Measurements from ENCODE around the gene PPP5C. TPM values are rescaled to one million over a fixed set of nuclear protein-coding genes. Genes with fewer than 3 reads are reported as not detected.

Gene PPP5C
- total and polyA plus RNA-seq, 2 of the 13 experiments (the other 11 are each of a cell fraction or from before 2014, with no cell fraction given) = 41.6 to 67.9 TPM

DNA sequence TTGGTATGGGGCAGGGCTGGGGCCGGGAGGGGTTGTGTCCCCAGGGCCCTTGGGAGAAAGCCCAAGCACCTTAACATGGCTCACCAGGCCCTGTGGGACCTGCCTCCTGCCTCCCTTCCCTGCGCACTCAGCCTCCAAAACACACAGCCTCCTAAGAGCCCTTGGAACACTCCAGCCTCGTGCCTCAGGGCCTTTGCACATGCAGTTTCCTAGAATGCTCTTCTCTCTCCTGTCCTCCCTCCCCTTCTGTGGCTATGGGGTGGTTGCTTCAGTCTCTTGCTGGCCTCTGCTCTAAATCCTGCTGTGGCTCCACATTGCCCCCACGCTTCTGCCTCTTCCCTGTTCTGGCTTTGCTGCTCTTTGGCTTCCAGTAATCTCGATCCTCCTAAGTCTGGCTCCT is 26.3 kb upstream of the PPP5C start:
- Histone ChIP-seq H4K20me1 (ENCODE audit: insufficient read depth, low read length) (no peaks in the 10 kb centered on the region), H3K79me2 (ENCODE audit: insufficient read depth, low read length) (no peaks in the 10 kb centered on the region), H3K36me3 (replicated peaks in 1 of 2; ENCODE audit: control insufficient read depth in 1 of 2, insufficient read depth in 2 of 2, low read length in 2 of 2) (no peaks in the 10 kb centered on the region), H3K27me3 (ENCODE audit: control insufficient read depth in 1 of 2, insufficient read depth in 2 of 2, low read length in 2 of 2) (no peaks in the 10 kb centered on the region), H3K9ac (ENCODE audit: insufficient read depth, low read depth, low read length) (no peak overlapping the region), H2AFZ (ENCODE audit: low read length) (no peak overlapping the region), H3K9me3 (ENCODE audit: low read length) (no peaks in the 10 kb centered on the region), H3K4me1 (ENCODE audit: insufficient read depth, low read length) (peaks cover 8% of the 10 kb centered on the region), H3K4me2 (ENCODE audit: low read depth, low read length) (no peak overlapping the region), H3K27ac (ENCODE audit: extremely low read length, insufficient read depth, low read length) (no peak overlapping the region), H3K4me3 (replicated peaks in 1 of 3; ENCODE audit: insufficient read depth in 1 of 3, low read depth in 2 of 3, low read length in 3 of 3) (no peak overlapping the region)
- intact Hi-C loops (cut with micrococcal nuclease; ENCODE audit: unreplicated experiment) (no loop called here), in situ Hi-C loops (cut with HindIII; ENCODE audit: extremely low pct_ligation_motif_present, low pct_unique_long_range_greater_than_20kb) (no loop called here)
- ChIA-PET CTCF (ENCODE audit: low intra/inter-chr PET ratio, low total read pairs) (no interaction called here), POLR2A (no interaction called here)
- DNase-seq (ENCODE audit: low spot score) = no peak
- no peak for ATAC-seq
- no peak for TF ChIP-seq HNF4A (CRISPR knock-in tag; IDR thresholded peaks at IDR 0.05)
- no peak for TF ChIP-seq ZSCAN25 (CRISPR knock-in tag; IDR thresholded peaks at IDR 0.05)
- no peak for TF ChIP-seq POLR2G (IDR thresholded peaks at IDR 0.05; ENCODE audit: low read depth, low read length)
- TF ChIP-seq RXRB (CRISPR knock-in tag; IDR thresholded peaks at IDR 0.05; ENCODE audit: borderline replicate concordance) = no peak
- TF ChIP-seq XBP1 (CRISPR knock-in tag; IDR thresholded peaks at IDR 0.05) = no peak
- TF ChIP-seq, protein P1, sequence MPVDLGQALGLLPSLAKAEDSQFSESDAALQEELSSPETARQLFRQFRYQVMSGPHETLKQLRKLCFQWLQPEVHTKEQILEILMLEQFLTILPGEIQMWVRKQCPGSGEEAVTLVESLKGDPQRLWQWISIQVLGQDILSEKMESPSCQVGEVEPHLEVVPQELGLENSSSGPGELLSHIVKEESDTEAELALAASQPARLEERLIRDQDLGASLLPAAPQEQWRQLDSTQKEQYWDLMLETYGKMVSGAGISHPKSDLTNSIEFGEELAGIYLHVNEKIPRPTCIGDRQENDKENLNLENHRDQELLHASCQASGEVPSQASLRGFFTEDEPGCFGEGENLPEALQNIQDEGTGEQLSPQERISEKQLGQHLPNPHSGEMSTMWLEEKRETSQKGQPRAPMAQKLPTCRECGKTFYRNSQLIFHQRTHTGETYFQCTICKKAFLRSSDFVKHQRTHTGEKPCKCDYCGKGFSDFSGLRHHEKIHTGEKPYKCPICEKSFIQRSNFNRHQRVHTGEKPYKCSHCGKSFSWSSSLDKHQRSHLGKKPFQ (CRISPR knock-in tag; IDR thresholded peaks at IDR 0.05; ENCODE audit: insufficient replicate concordance) = no peak
- no peak for TF ChIP-seq KLF6 (CRISPR knock-in tag; IDR thresholded peaks at IDR 0.05)
- TF ChIP-seq ZNF879 (CRISPR knock-in tag; IDR thresholded peaks at IDR 0.05) = no peak
- no peak for TF ChIP-seq SNRNP70 (IDR thresholded peaks at IDR 0.05; ENCODE audit: low read depth, low read length)
- no peak for FAIRE-seq
- no TSS peak for BruUV-seq (replicated peaks)
- WGBS (ENCODE audit: low lambda C conversion rate) = 63% methylated on average over 2 of the region's 5 CpGs

DNA sequence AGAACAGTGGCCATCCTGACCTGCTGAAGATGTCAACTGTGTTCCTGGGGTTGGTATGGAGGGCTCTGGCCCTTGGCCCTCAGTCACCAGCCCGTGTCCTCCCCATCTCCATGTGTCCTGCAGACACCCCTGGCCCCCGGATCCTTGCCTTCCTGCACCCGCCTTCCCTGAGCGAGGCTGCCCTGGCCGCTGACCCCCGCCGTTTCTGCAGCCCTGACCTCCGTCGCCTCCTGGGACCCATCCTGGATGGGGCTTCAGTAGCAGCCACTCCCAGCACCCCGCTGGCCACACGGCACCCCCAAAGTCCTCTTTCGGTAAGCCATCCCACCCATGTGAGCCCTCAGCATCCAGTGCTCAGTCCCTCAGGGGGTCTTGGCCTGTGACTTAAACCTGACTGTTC is 25.2 kb upstream of the PPP5C start:
- Histone ChIP-seq H3K79me2 (ENCODE audit: insufficient read depth, low read length) (no peaks in the 10 kb centered on the region), H3K9ac (ENCODE audit: insufficient read depth, low read depth, low read length) (no peak overlapping the region), H3K9me3 (ENCODE audit: low read length) (peaks cover 9% of the 10 kb centered on the region), H3K4me2 (ENCODE audit: low read depth, low read length) (no peak overlapping the region), H3K4me1 (ENCODE audit: insufficient read depth, low read length) (peaks cover 8% of the 10 kb centered on the region), H3K27me3 (ENCODE audit: control insufficient read depth in 1 of 2, insufficient read depth in 2 of 2, low read length in 2 of 2) (no peaks in the 10 kb centered on the region), H3K4me3 (replicated peaks in 1 of 3; ENCODE audit: insufficient read depth in 1 of 3, low read depth in 2 of 3, low read length in 3 of 3) (no peak overlapping the region), H3K36me3 (replicated peaks in 1 of 2; ENCODE audit: control insufficient read depth in 1 of 2, insufficient read depth in 2 of 2, low read length in 2 of 2) (no peaks in the 10 kb centered on the region), H3K27ac (ENCODE audit: extremely low read length, insufficient read depth, low read length) (no peak overlapping the region), H4K20me1 (ENCODE audit: insufficient read depth, low read length) (no peaks in the 10 kb centered on the region), H2AFZ (ENCODE audit: low read length) (no peak overlapping the region)
- WGBS (ENCODE audit: low lambda C conversion rate) = 74% methylated on average over 11 of the region's 12 CpGs
- BruUV-seq (replicated peaks) = no TSS peak
- intact Hi-C loops (cut with micrococcal nuclease; ENCODE audit: unreplicated experiment) (no loop called here), in situ Hi-C loops (cut with HindIII; ENCODE audit: extremely low pct_ligation_motif_present, low pct_unique_long_range_greater_than_20kb) (no loop called here)
- ChIA-PET CTCF (ENCODE audit: low intra/inter-chr PET ratio, low total read pairs) (no interaction called here), POLR2A (no interaction called here)
- no peak for ATAC-seq
- DNase-seq (ENCODE audit: low spot score) = no peak
- no peak for FAIRE-seq
- TF ChIP-seq NFYC (CRISPR knock-in tag; IDR thresholded peaks at IDR 0.05) (no peak), ZNF510 (CRISPR knock-in tag; IDR thresholded peaks at IDR 0.05; ENCODE audit: low read depth) (no peak), SRSF9 (IDR thresholded peaks at IDR 0.05; ENCODE audit: borderline replicate concordance, insufficient read depth, low read depth, low read length, poor library complexity, severe bottlenecking) (no peak), KLF13 (CRISPR knock-in tag; IDR thresholded peaks at IDR 0.05) (no peak), HOXD1 (CRISPR knock-in tag; IDR thresholded peaks at IDR 0.05) (no peak), NBN (conservative IDR thresholded peaks at IDR 0.05) (no peak), ZNF20 (CRISPR knock-in tag; IDR thresholded peaks at IDR 0.05) (no peak), SP5 (CRISPR knock-in tag; IDR thresholded peaks at IDR 0.05; ENCODE audit: borderline replicate concordance, low read depth) (no peak), NR2F6 (IDR thresholded peaks at IDR 0.05) (no peak), NR2F6 (CRISPR knock-in tag; IDR thresholded peaks at IDR 0.05) (no peak), JUNB (CRISPR knock-in tag; IDR thresholded peaks at IDR 0.05; ENCODE audit: borderline replicate concordance) (no peak)
- TF ChIP-seq, protein P2, sequence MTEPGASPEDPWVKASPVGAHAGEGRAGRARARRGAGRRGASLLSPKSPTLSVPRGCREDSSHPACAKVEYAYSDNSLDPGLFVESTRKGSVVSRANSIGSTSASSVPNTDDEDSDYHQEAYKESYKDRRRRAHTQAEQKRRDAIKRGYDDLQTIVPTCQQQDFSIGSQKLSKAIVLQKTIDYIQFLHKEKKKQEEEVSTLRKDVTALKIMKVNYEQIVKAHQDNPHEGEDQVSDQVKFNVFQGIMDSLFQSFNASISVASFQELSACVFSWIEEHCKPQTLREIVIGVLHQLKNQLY (CRISPR knock-in tag; IDR thresholded peaks at IDR 0.05) = no peak
